ENCODE results near the gene MMP2. TPM values are rescaled to one million over a fixed set of nuclear protein-coding genes. Genes with fewer than 3 reads are reported as not detected.

The MMP2 gene
- total RNA-seq, 1 experiment from 2014 or later: 142 TPM

GRCh38 chr16:55508941-55509931 is 30.2 kb downstream of the MMP2 start, which contains the start of gene LPCAT2:
Gene LPCAT2 (plus strand): TSS chr16:55509072. CDS start chr16:55509182, 110 bp downstream.
- Histone ChIP-seq H3K4me3 (peak within 1 kb of the TSS; percentile 62), H3K4me1 (no peaks in the 10 kb centered on the region), H3K27me3 (no peaks in the 10 kb centered on the region), H3K9me3 (replicated peaks) (peaks cover 14% of the 10 kb centered on the region), H3K27ac (peak within 1 kb of the TSS; percentile 21; the same call in 1 of the 2 replicates), H3K36me3 (peaks cover 34% of the 10 kb centered on the region)
- peak; percentile 87 to 90 for DNase-seq

- Histone ChIP-seq H3K27me3 (no peaks in the 10 kb centered on the region), H3K36me3 (peaks cover 29% of the 10 kb centered on the region), H3K9me3 (replicated peaks) (peaks cover 14% of the 10 kb centered on the region), H3K4me3 (peak overlapping the region; percentile 62), H3K27ac (no peak overlapping the region), H3K4me1 (no peaks in the 10 kb centered on the region)
- DNase-seq: no peak
These were observed 31.3 kb downstream of the MMP2 start for GRCh38 chr16:55510185-55510805.

- no peak for DNase-seq
- Histone ChIP-seq H3K36me3 (peaks cover 5% of the 10 kb centered on the region), H3K4me3 (no peak overlapping the region), H3K27me3 (no peaks in the 10 kb centered on the region), H3K4me1 (no peaks in the 10 kb centered on the region), H3K27ac (no peak overlapping the region), H3K9me3 (replicated peaks) (peaks cover 14% of the 10 kb centered on the region)
These were observed 33.9 kb downstream of the MMP2 start for GRCh38 chr16:55512941-55513340.

GRCh38 chr16:55513616-55514015 is 34.6 kb downstream of the MMP2 start:
- no peak for DNase-seq
- Histone ChIP-seq H3K36me3 (0 out of 2 replicates have a peak, but pooled peaks cover under 1% of the 10 kb centered on the region), H3K9me3 (replicated peaks) (peaks cover 14% of the 10 kb centered on the region), H3K4me1 (no peaks in the 10 kb centered on the region), H3K27ac (no peak overlapping the region), H3K27me3 (no peaks in the 10 kb centered on the region), H3K4me3 (no peak overlapping the region)

GRCh38 chr16:55515111-55515510 is 36.1 kb downstream of the MMP2 start:
- Histone ChIP-seq H3K4me1 (no peaks in the 10 kb centered on the region), H3K27me3 (no peaks in the 10 kb centered on the region), H3K9me3 (replicated peaks) (peaks cover 14% of the 10 kb centered on the region), H3K27ac (no peak overlapping the region), H3K36me3 (no peaks in the 10 kb centered on the region), H3K4me3 (no peak overlapping the region)
- no peak for DNase-seq

- H3K36me3 ChIP-seq: peaks cover 2% of the 10 kb centered on the region
- H3K9me3 ChIP-seq (replicated peaks): no peaks in the 10 kb centered on the region
- no peaks in the 10 kb centered on the region for H3K4me1 ChIP-seq
- no peak overlapping the region for H3K27ac ChIP-seq
- no peaks in the 10 kb centered on the region for H3K27me3 ChIP-seq
- no peak for DNase-seq
- no peak overlapping the region for H3K4me3 ChIP-seq
These were observed 42.8 kb downstream of the MMP2 start for GRCh38 chr16:55521792-55522191.

- no peak for DNase-seq
- H3K27ac ChIP-seq: no peak overlapping the region
These were observed 47.4 kb downstream of the MMP2 start for GRCh38 chr16:55526441-55526840.

GRCh38 chr16:55527885-55528284 is 48.9 kb downstream of the MMP2 start:
- Histone ChIP-seq H3K36me3 (0 out of 2 replicates have a peak, but pooled peaks cover under 1% of the 10 kb centered on the region), H3K27ac (no peak overlapping the region), H3K4me1 (no peaks in the 10 kb centered on the region), H3K9me3 (replicated peaks) (no peaks in the 10 kb centered on the region), H3K4me3 (no peak overlapping the region), H3K27me3 (no peaks in the 10 kb centered on the region)
- no peak for DNase-seq

More at GRCh38 chr16:55526441-55526840, 47.4 kb downstream of the MMP2 start:
- no peaks in the 10 kb centered on the region for H3K9me3 ChIP-seq (replicated peaks)
- peaks cover 2% of the 10 kb centered on the region; the same call in 1 of the 2 replicates for H3K36me3 ChIP-seq
- no peak overlapping the region for H3K4me3 ChIP-seq
- no peaks in the 10 kb centered on the region for H3K27me3 ChIP-seq
- H3K4me1 ChIP-seq: no peaks in the 10 kb centered on the region

- H3K4me1 ChIP-seq: no peaks in the 10 kb centered on the region
- H3K9me3 ChIP-seq (replicated peaks): no peaks in the 10 kb centered on the region
- H3K36me3 ChIP-seq: 0 out of 2 replicates have a peak, but pooled peaks cover 3% of the 10 kb centered on the region
- H3K27ac ChIP-seq: no peak overlapping the region
- H3K4me3 ChIP-seq: no peak overlapping the region
- no peak for DNase-seq
- no peaks in the 10 kb centered on the region for H3K27me3 ChIP-seq
These were observed 50.0 kb downstream of the MMP2 start for GRCh38 chr16:55529018-55529417.

GRCh38 chr16:55530316-55530856 is 51.4 kb downstream of the MMP2 start:
- Histone ChIP-seq H3K9me3 (replicated peaks) (no peaks in the 10 kb centered on the region), H3K27me3 (no peaks in the 10 kb centered on the region), H3K27ac (no peak overlapping the region), H3K36me3 (0 out of 2 replicates have a peak, but pooled peaks cover 3% of the 10 kb centered on the region), H3K4me3 (no peak overlapping the region), H3K4me1 (no peaks in the 10 kb centered on the region)
- no peak for DNase-seq

GRCh38 chr16:55532227-55532626 is 53.2 kb downstream of the MMP2 start:
- no peaks in the 10 kb centered on the region for H3K9me3 ChIP-seq (replicated peaks)
- 0 out of 2 replicates have a peak, but pooled peaks cover 3% of the 10 kb centered on the region for H3K36me3 ChIP-seq
- no peak for DNase-seq
- H3K27me3 ChIP-seq: no peaks in the 10 kb centered on the region
- H3K27ac ChIP-seq: no peak overlapping the region
- H3K4me3 ChIP-seq: no peak overlapping the region
- peaks cover 5% of the 10 kb centered on the region; the same call in 1 of the 2 replicates for H3K4me1 ChIP-seq

GRCh38 chr16:55534756-55535155 is 55.8 kb downstream of the MMP2 start:
- no peak for DNase-seq
- 0 out of 2 replicates have a peak, but pooled peaks cover 3% of the 10 kb centered on the region for H3K36me3 ChIP-seq
- no peak overlapping the region for H3K27ac ChIP-seq

GRCh38 chr16:55539049-55539448 is 60.1 kb downstream of the MMP2 start:
- DNase-seq: peak in 1 of 2 experiments; percentile 37
- Histone ChIP-seq H3K9me3 (replicated peaks) (no peaks in the 10 kb centered on the region), H3K4me1 (peaks cover 22% of the 10 kb centered on the region), H3K4me3 (peak overlapping the region; percentile 4; the same call in 1 of the 2 replicates), H3K27ac (0 out of 2 replicates have a peak overlapping the region, but pooled peaks have one; percentile 6), H3K36me3 (no peaks in the 10 kb centered on the region), H3K27me3 (no peaks in the 10 kb centered on the region)

More at GRCh38 chr16:55534756-55535155, 55.8 kb downstream of the MMP2 start:
- Histone ChIP-seq H3K4me1 (peaks cover 11% of the 10 kb centered on the region), H3K9me3 (replicated peaks) (no peaks in the 10 kb centered on the region), H3K4me3 (no peak overlapping the region), H3K27me3 (no peaks in the 10 kb centered on the region)

GRCh38 chr16:55539488-55539887 is 60.5 kb downstream of the MMP2 start:
- Histone ChIP-seq H3K27me3 (no peaks in the 10 kb centered on the region), H3K4me3 (no peak overlapping the region; the same call in 1 of the 2 replicates), H3K4me1 (peaks cover 22% of the 10 kb centered on the region), H3K27ac (0 out of 2 replicates have a peak overlapping the region, but pooled peaks have one; percentile 6), H3K9me3 (replicated peaks) (no peaks in the 10 kb centered on the region), H3K36me3 (no peaks in the 10 kb centered on the region)
- DNase-seq: peak in 1 of 2 experiments; percentile 38
